OCI-LY1 (cell line): ENCODE data around the gene ABHD17B.

Experiments used
- EZH2 ChIP-seq: fragments of 200-600 bp; sonication (generic), shearing (Covaris generic); IDR thresholded peaks from 2 replicates; pipeline ENCODE4 v1.8.0; 2017; ENCODE audit warnings: borderline replicate concordance, mixed run types, mild to moderate bottlenecking, antibody characterized with exemption, low read length, moderate library complexity, mixed read lengths
- TF ChIP-seq, protein P1 (sequence below): fragments of 200-600 bp; sonication (generic), shearing (Covaris generic); IDR thresholded peaks from 2 replicates; pipeline ENCODE4 v1.5.1; 2017; ENCODE audit warnings: mild to moderate bottlenecking, antibody characterized with exemption, low read length, moderate library complexity, mixed read lengths

DNA sequence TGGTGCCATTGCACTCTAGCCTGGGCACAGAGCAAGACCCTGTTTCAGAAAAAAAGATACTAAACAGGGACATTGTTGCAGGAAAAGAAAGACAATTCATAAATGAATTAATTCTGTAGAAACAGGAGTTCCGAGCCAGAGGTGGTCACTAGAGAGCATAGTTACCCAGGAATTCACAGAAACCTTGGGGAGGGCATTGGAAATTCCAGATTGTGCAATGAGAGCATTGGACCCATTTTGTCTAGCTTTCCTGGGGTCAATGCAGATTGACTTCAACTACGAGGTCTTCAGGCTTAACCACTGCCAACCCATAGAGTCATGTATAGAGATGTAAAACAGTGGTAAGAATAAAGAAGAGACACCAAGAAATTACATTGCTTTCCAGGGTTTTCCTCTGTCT is 63.1 kb downstream of the ABHD17B start:
- TF ChIP-seq, protein P1, sequence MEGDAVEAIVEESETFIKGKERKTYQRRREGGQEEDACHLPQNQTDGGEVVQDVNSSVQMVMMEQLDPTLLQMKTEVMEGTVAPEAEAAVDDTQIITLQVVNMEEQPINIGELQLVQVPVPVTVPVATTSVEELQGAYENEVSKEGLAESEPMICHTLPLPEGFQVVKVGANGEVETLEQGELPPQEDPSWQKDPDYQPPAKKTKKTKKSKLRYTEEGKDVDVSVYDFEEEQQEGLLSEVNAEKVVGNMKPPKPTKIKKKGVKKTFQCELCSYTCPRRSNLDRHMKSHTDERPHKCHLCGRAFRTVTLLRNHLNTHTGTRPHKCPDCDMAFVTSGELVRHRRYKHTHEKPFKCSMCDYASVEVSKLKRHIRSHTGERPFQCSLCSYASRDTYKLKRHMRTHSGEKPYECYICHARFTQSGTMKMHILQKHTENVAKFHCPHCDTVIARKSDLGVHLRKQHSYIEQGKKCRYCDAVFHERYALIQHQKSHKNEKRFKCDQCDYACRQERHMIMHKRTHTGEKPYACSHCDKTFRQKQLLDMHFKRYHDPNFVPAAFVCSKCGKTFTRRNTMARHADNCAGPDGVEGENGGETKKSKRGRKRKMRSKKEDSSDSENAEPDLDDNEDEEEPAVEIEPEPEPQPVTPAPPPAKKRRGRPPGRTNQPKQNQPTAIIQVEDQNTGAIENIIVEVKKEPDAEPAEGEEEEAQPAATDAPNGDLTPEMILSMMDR = no peak
- no peak for TF ChIP-seq EZH2
